Esophagus muscularis mucosa (tissue), 4 donors: ENCODE results near the gene SLC27A3. TPM values are rescaled to one million over a fixed set of nuclear protein-coding genes. Genes with fewer than 3 reads are reported as not detected.
A peak's percentile ranks its signal among the peaks of the same experiment; 100 is the strongest.
"Not testable (repeated sequence)": the region's sequence is repeated elsewhere in the genome, so short reads cannot be mapped to it uniquely, and the experiment has no call there.

Experiments
- DNase-seq: peaks from one replicate; pipeline ENCODE4 v3.0.0-alpha.2; 2017; ENCODE audit errors: extremely low spot score
- H3K27ac ChIP-seq, 4 donors: fragments of 200-600 bp; sonication (generic); replicated peaks in 1 of 4; 1 replicate in 3 of 4; 2 replicates in 1 of 4; pipeline ENCODE4 v1.5.1; 2016 to 2019; ENCODE audit warnings: mild to moderate bottlenecking in 1 of 4
- H3K27me3 ChIP-seq, 4 donors: fragments of 200-600 bp; sonication (generic); one replicate each; pipeline versions ENCODE4 v1.5.1 to v1.6.0; 2016 to 2019
- H3K36me3 ChIP-seq, 4 donors: fragments of 200-600 bp; sonication (generic); one replicate each; pipeline ENCODE4 v1.5.1; 2016 to 2019
- H3K4me1 ChIP-seq, 4 donors: fragments of 200-600 bp; sonication (generic); one replicate each; pipeline ENCODE4 v1.5.1; 2016 to 2019
- H3K4me3 ChIP-seq, 4 donors: fragments of 200-600 bp; sonication (generic); 1 replicate in 2 of 4; 2 replicates in 2 of 4; pipeline ENCODE4 v1.5.1; 2016 to 2019; ENCODE audit warnings: mild to moderate bottlenecking in 4 of 4, moderate library complexity in 1 of 4
- H3K9me3 ChIP-seq, 4 donors: fragments of 200-600 bp; sonication (generic); 1 replicate in 3 of 4; 2 replicates in 1 of 4; pipeline ENCODE4 v1.5.1; 2016 to 2019
- EP300 ChIP-seq: sonication (generic); formaldehyde crosslinking; IDR thresholded peaks from one replicate; pipeline ENCODE4 v1.6.1; 2017; ENCODE audit warnings: antibody characterized with exemption
- POLR2A ChIP-seq: fragments of 450-650 bp; IDR thresholded peaks from one replicate; pipeline ENCODE4 v1.6.1; 2017; ENCODE audit warnings: antibody characterized with exemption, moderate library complexity, mild to moderate bottlenecking, low read depth
- POLR2AphosphoS5 ChIP-seq, 2 donors: sonication (generic); formaldehyde crosslinking; IDR thresholded peaks; one replicate each; pipeline ENCODE4 v1.6.1; 2017; ENCODE audit warnings: antibody characterized with exemption in 2 of 2
- WGBS: methylation state at CpG from one replicate; pipeline ENCODE4 v1.1.5; 2018; 5-methylcytosine and 5-hydroxymethylcytosine counted together
- intact Hi-C: fragments of 100-400 bp; cut with DNase I; formaldehyde crosslinking; loops from one replicate; pipeline ENCODE4 v1.15.1; 2023
- total RNA-seq, 4 donors: library from RNA; depleted of rRNA; stranded (reverse); fragments of >200 nt; gene quantifications; one replicate each; pipeline versions ENCODE4 v1.1.0 to v1.2.1, GENCODE V29; 2016
- TF ChIP-seq, protein P1 (sequence below), 3 experiments: fragments of 200-600 bp in 2 of 3; fragments of 450-650 bp in 1 of 3; sonication (generic) in 2 of 3; IDR thresholded peaks; one replicate each; pipeline ENCODE4 v1.5.1; 2017 to 2019; ENCODE audit warnings: antibody characterized with exemption in 3 of 3, mild to moderate bottlenecking in 2 of 3, moderate library complexity in 1 of 3

Gene SLC27A3
- total RNA-seq, 4 donors from 2014 or later, result 12.9 to 29.5 (median 19.9) TPM

- WGBS, result 87% methylated on average over 4 of the region's 4 CpGs
- Histone ChIP-seq H3K4me3 (no peak overlapping the region), H3K9me3 (no peaks in the 10 kb centered on the region), H3K27me3 (no peaks in the 10 kb centered on the region), H3K27ac (no peak overlapping the region), H3K4me1 (peaks cover 46 to 69% (median 58%) of the 10 kb centered on the region in 4 donors), H3K36me3 (peaks cover 0 to 10% (median 5%) of the 10 kb centered on the region in 4 donors)
- intact Hi-C loops, result no loop called here
- TF ChIP-seq POLR2AphosphoS5 (IDR thresholded peaks at IDR 0.05), result no peak
- DNase-seq, result no peak
These were observed 5.3 kb downstream of the SLC27A3 start for GRCh38 chr1:153780551-153780950.

- Histone ChIP-seq H3K27ac (peak overlapping the region; percentile 93 to 99 (median 96)), H3K4me1 (peaks cover 25 to 48% (median 37%) of the 10 kb centered on the region in 4 donors), H3K4me3 (peak overlapping the region; percentile 64 to 82 (median 75)), H3K36me3 (peaks cover 0 to 10% (median 5%) of the 10 kb centered on the region in 4 donors)
- DNase-seq, H3K27me3 ChIP-seq, H3K9me3 ChIP-seq, intact Hi-C loops: not testable (repeated sequence)
- 88% methylated on average over 8 of the region's 8 CpGs for WGBS
These were observed 7.4 kb downstream of the SLC27A3 start for GRCh38 chr1:153782648-153783047.

DNA sequence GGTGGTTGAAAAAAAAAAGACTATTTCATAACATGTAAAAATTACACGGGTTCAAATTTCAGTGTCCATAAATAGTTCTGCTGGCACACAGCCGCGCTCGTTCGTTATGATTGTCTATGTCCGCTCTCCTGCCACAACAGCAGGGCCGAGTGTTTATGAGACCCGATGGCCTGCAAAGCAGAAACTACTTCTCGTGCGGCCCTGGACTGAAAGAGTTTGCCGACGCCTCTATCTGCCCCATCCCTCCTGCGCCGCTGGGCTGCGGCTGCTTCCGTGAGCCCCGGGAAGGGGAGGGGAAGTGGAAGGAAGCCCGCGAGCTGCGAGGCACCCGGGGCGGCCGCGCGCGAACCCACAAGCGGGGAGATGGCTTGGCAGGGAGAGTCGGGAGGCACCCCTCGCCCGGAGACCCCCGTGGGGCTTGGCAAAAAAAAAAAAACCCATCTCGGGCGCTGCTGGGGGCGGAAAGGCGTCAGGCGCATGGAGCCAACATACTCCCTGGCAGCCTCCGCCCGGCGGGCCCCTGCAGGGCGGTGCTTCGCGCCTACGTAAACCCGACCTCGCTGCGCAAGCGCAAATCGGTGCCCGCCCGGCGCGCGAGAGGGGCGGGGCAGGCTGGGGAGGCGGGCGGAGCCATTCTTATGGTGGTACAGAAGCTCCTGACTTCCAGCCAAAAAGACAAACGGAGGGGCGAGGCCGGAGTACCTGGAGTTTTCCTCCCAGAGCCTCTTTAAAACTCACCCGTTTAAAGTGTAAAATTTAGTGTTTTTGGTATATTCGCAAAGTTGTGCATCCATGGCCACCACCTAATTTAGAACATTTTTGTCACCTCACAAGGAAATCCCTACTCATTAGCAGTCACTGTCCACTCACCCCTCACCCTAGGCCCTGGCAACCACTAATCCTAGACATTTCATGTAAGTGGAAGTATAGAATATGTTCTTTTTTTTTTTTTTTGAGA is 8.3 kb downstream of the SLC27A3 start:
- intact Hi-C loops, result no loop called here
- Histone ChIP-seq H3K4me3 (peak overlapping the region; percentile 64 to 82 (median 75)), H3K27me3 (no peaks in the 10 kb centered on the region), H3K4me1 (peaks cover 16 to 44% (median 29%) of the 10 kb centered on the region in 4 donors), H3K9me3 (no peaks in the 10 kb centered on the region), H3K36me3 (peaks cover 0 to 10% (median 5%) of the 10 kb centered on the region in 4 donors), H3K27ac (peak overlapping the region; percentile 93 to 99 (median 96))
- DNase-seq, result peak; percentile 96
- TF ChIP-seq EP300, result no peak
- TF ChIP-seq, protein P1, sequence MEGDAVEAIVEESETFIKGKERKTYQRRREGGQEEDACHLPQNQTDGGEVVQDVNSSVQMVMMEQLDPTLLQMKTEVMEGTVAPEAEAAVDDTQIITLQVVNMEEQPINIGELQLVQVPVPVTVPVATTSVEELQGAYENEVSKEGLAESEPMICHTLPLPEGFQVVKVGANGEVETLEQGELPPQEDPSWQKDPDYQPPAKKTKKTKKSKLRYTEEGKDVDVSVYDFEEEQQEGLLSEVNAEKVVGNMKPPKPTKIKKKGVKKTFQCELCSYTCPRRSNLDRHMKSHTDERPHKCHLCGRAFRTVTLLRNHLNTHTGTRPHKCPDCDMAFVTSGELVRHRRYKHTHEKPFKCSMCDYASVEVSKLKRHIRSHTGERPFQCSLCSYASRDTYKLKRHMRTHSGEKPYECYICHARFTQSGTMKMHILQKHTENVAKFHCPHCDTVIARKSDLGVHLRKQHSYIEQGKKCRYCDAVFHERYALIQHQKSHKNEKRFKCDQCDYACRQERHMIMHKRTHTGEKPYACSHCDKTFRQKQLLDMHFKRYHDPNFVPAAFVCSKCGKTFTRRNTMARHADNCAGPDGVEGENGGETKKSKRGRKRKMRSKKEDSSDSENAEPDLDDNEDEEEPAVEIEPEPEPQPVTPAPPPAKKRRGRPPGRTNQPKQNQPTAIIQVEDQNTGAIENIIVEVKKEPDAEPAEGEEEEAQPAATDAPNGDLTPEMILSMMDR (IDR thresholded peaks at IDR 0.05), result peak in 1 of 3 experiments; percentile 22
- peak; percentile 99 to 100 for TF ChIP-seq POLR2AphosphoS5 (IDR thresholded peaks at IDR 0.05)
- peak; percentile 94 for TF ChIP-seq POLR2A
- 1% methylated on average over 54 of the region's 61 CpGs for WGBS

DNA sequence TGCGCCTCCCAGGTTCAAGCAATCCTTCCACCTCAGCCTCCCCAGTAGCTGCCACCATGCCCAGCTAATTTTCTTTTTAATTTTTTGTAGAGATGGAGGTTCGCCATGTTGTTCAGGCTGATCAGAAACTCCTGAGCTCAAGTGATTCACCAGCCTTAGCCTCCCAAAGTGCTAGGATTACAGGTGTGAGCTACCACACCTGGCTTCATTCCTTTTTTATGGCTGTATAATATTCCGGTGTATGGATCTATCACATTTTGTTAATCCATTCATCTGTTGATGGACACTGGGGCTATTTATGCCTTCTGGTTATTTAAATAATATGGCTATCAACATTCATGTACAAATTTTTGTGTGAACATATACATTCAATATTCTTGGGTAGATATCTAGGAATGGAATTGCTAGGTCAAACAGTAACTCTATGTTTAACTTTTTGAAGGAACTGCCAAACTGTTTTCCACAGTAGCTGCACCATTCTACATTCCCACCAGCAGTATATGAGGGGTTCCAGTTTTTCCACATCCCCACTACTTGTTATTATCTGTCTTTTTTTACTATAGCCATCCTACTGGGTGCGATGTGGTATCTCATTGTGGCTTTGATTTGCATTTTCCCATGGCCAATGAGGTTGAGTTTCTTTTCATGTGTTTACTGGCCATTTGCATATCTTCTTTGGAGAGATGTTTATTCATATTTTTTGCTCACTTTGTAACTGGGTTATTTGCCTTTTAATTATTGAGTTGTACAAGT is 11.0 kb downstream of the SLC27A3 start:
- Histone ChIP-seq H3K4me3 (no peak overlapping the region), H3K27me3 (no peaks in the 10 kb centered on the region), H3K9me3 (no peaks in the 10 kb centered on the region), H3K27ac (no peak overlapping the region), H3K4me1 (peaks cover 30 to 50% (median 37%) of the 10 kb centered on the region in 4 donors), H3K36me3 (no peaks in the 10 kb centered on the region)
- intact Hi-C loops, result no loop called here
- TF ChIP-seq, protein P1 (IDR thresholded peaks at IDR 0.05), result no peak
- TF ChIP-seq POLR2AphosphoS5 (IDR thresholded peaks at IDR 0.05) (no peak), POLR2A (no peak), EP300 (no peak)
- DNase-seq, result no peak
- 95% methylated on average over 4 of the region's 4 CpGs for WGBS

GRCh38 chr1:153789478-153790034 is 14.3 kb downstream of the SLC27A3 start:
- H3K4me1 ChIP-seq, result peaks cover 20 to 35% (median 29%) of the 10 kb centered on the region in 4 donors
- no peaks in the 10 kb centered on the region for H3K36me3 ChIP-seq
- H3K4me3 ChIP-seq, result peak overlapping the region; percentile 42 to 56 (median 46)
- H3K27me3 ChIP-seq, result no peaks in the 10 kb centered on the region
- DNase-seq, result no peak
- intact Hi-C loops, result no loop called here
- H3K27ac ChIP-seq, result peak overlapping the region; percentile 89 to 92 (median 90)
- TF ChIP-seq POLR2AphosphoS5 (IDR thresholded peaks at IDR 0.05) (no peak), POLR2A (no peak), EP300 (no peak)
- TF ChIP-seq, protein P1 (IDR thresholded peaks at IDR 0.05), result no peak
- WGBS, result 38% methylated on average over 13 of the region's 22 CpGs
- no peaks in the 10 kb centered on the region for H3K9me3 ChIP-seq
